Type B pancreatic cell (in vitro differentiated cells): ENCODE measurements around the gene CHAF1A. TPM values are rescaled to one million over a fixed set of nuclear protein-coding genes. Genes with fewer than 3 reads are reported as not detected.

Source experiments
- DNase-seq: peaks from one replicate; pipeline ENCODE4 v3.0.0; 2021; ENCODE audit warnings: mixed read lengths; ENCODE audit not compliant: unreplicated experiment; ENCODE audit errors: extremely low spot score
- H3K27ac Mint-ChIP-seq: 2 replicates; pipeline ENCODE4 v1.8.0; 2021; ENCODE audit warnings: mild to moderate bottlenecking, mixed read lengths
- H3K27me3 Mint-ChIP-seq: 2 replicates; pipeline ENCODE4 v1.8.0; 2021; ENCODE audit warnings: mixed read lengths
- H3K36me3 Mint-ChIP-seq: 2 replicates; pipeline ENCODE4 v1.8.0; 2021; ENCODE audit warnings: mixed read lengths
- H3K4me1 Mint-ChIP-seq: one replicate; pipeline ENCODE4 v1.8.0; 2021; ENCODE audit warnings: mixed read lengths; ENCODE audit not compliant: unreplicated experiment
- H3K4me3 Mint-ChIP-seq: 2 replicates; pipeline ENCODE4 v1.8.0; 2021; ENCODE audit warnings: mild to moderate bottlenecking, mixed read lengths
- H3K9me3 Mint-ChIP-seq: 2 replicates; pipeline ENCODE4 v1.8.0; 2021; ENCODE audit warnings: mixed read lengths
- CTCF ChIP-seq: fragments of 200-600 bp; sonication (generic); conservative IDR thresholded peaks from 2 replicates; pipeline ENCODE4 v1.5.0; 2021; ENCODE audit warnings: antibody characterized with exemption, mild to moderate bottlenecking
- total RNA-seq: library from RNA; stranded (reverse); gene quantifications from 2 replicates; pipeline ENCODE4 v1.2.1, GENCODE V29; 2021; ENCODE audit warnings: low replicate concordance

The CHAF1A gene
- total RNA-seq, 1 donor from 2014 or later: 46.3 TPM

GRCh38 chr19:4361152-4362046 lies 41.0 kb upstream of the CHAF1A start:
- no peaks in the 10 kb centered on the region for H3K9me3 Mint-ChIP-seq
- H3K27ac Mint-ChIP-seq: no peak overlapping the region
- DNase-seq: no peak
- no peaks in the 10 kb centered on the region for H3K36me3 Mint-ChIP-seq
- no peak for TF ChIP-seq CTCF
- no peak overlapping the region for H3K4me3 Mint-ChIP-seq
- no peaks in the 10 kb centered on the region for H3K27me3 Mint-ChIP-seq
- H3K4me1 Mint-ChIP-seq: no peaks in the 10 kb centered on the region

GRCh38 chr19:4362101-4362828 lies 40.2 kb upstream of the CHAF1A start:
- Mint-ChIP-seq H3K27ac (no peak overlapping the region), H3K4me1 (no peaks in the 10 kb centered on the region), H3K27me3 (no peaks in the 10 kb centered on the region), H3K36me3 (no peaks in the 10 kb centered on the region), H3K9me3 (no peaks in the 10 kb centered on the region), H3K4me3 (no peak overlapping the region)
- no peak for TF ChIP-seq CTCF
- no peak for DNase-seq

GRCh38 chr19:4362831-4363545 lies 39.5 kb upstream of the CHAF1A start:
- no peak overlapping the region for H3K27ac Mint-ChIP-seq
- H3K4me3 Mint-ChIP-seq: no peak overlapping the region
- no peaks in the 10 kb centered on the region for H3K36me3 Mint-ChIP-seq

GRCh38 chr19:4363571-4364304 lies 38.7 kb upstream of the CHAF1A start:
- Mint-ChIP-seq H3K9me3 (no peaks in the 10 kb centered on the region), H3K4me1 (peaks cover 7% of the 10 kb centered on the region), H3K27me3 (no peaks in the 10 kb centered on the region), H3K36me3 (no peaks in the 10 kb centered on the region), H3K27ac (no peak overlapping the region), H3K4me3 (no peak overlapping the region)
- no peak for DNase-seq
- no peak for TF ChIP-seq CTCF

More at GRCh38 chr19:4362831-4363545, 39.5 kb upstream of the CHAF1A start:
- DNase-seq: no peak
- Mint-ChIP-seq H3K9me3 (no peaks in the 10 kb centered on the region), H3K4me1 (peaks cover 3% of the 10 kb centered on the region), H3K27me3 (no peaks in the 10 kb centered on the region)
- TF ChIP-seq CTCF: peak; percentile 24

- no peaks in the 10 kb centered on the region for H3K36me3 Mint-ChIP-seq
- no peak overlapping the region for H3K27ac Mint-ChIP-seq
- peaks cover 11% of the 10 kb centered on the region for H3K4me1 Mint-ChIP-seq
- H3K27me3 Mint-ChIP-seq: no peaks in the 10 kb centered on the region
- no peak for TF ChIP-seq CTCF
- DNase-seq: no peak
- H3K4me3 Mint-ChIP-seq: no peak overlapping the region
- no peaks in the 10 kb centered on the region for H3K9me3 Mint-ChIP-seq
These were observed 37.1 kb upstream of the CHAF1A start for GRCh38 chr19:4365341-4365740.
